Keratinocyte (primary cell): Measurements from ENCODE around the gene NIN. TPM values are rescaled to one million over a fixed set of nuclear protein-coding genes. Genes with fewer than 3 reads are reported as not detected.

Experiments used
- DNase-seq: peaks from one replicate; pipeline ENCODE4 v3.0.0-alpha.2; 2011; ENCODE audit warnings: low read depth, missing footprints, low spot score
- FAIRE-seq: peaks from 2 replicates; lab custom pipeline; 2011; peaks lifted over from hg19 to GRCh38; lab: Jason Lieb, UNC
- H2AFZ ChIP-seq: 2 replicates; pipeline ENCODE4 v1.6.0; 2012; ENCODE audit warnings: low read length, control low read depth, inconsistent platforms; ENCODE audit not compliant: control insufficient read depth
- H3K27ac ChIP-seq: 2 replicates; pipeline ENCODE4 v1.5.1; 2011; ENCODE audit warnings: low read length; ENCODE audit not compliant: control insufficient read depth, insufficient read depth
- H3K27me3 ChIP-seq: 3 replicates; pipeline ENCODE4 v1.6.0; 2011; ENCODE audit warnings: low read length; ENCODE audit not compliant: control insufficient read depth, insufficient read depth; ENCODE audit errors: extremely low read depth
- H3K36me3 ChIP-seq, 2 experiments: 2 replicates in 1 of 2; 3 replicates in 1 of 2; pipeline ENCODE4 v1.5.1; 2011; ENCODE audit warnings: low read length in 2 of 2, mild to moderate bottlenecking in 1 of 2; ENCODE audit not compliant: control insufficient read depth in 2 of 2, insufficient read depth in 2 of 2; ENCODE audit errors: extremely low read depth in 1 of 2
- H3K4me1 ChIP-seq: 3 replicates; pipeline ENCODE4 v1.5.1; 2011; ENCODE audit warnings: low read length; ENCODE audit not compliant: control insufficient read depth, insufficient read depth; ENCODE audit errors: extremely low read depth
- H3K4me2 ChIP-seq: 3 replicates; pipeline ENCODE4 v1.6.0; 2011; ENCODE audit warnings: low read depth, low read length; ENCODE audit not compliant: control insufficient read depth, insufficient read depth; ENCODE audit errors: extremely low read depth
- H3K4me3 ChIP-seq, 3 experiments: fragments of 200-600 bp in 1 of 3; sonication (generic) in 1 of 3; 2 replicates in 2 of 3; 3 replicates in 1 of 3; pipeline ENCODE4 v1.5.1; 2011 to 2016; ENCODE audit warnings: low read length in 3 of 3, mild to moderate bottlenecking in 3 of 3, control low read depth in 2 of 3, inconsistent platforms in 1 of 3, low read depth in 1 of 3, mixed read lengths in 1 of 3, mixed run types in 1 of 3, moderate library complexity in 1 of 3; ENCODE audit not compliant: control insufficient read depth in 2 of 3, insufficient read depth in 2 of 3; ENCODE audit errors: extremely low read depth in 1 of 3
- H3K79me2 ChIP-seq: 2 replicates; pipeline ENCODE4 v1.6.0; 2012; ENCODE audit warnings: low read length; ENCODE audit not compliant: control insufficient read depth, insufficient read depth
- H3K9ac ChIP-seq: 3 replicates; pipeline ENCODE4 v1.6.0; 2011; ENCODE audit warnings: low read length; ENCODE audit not compliant: control insufficient read depth, insufficient read depth; ENCODE audit errors: extremely low read depth
- H3K9me1 ChIP-seq: 3 replicates; pipeline ENCODE4 v1.6.0; 2011; ENCODE audit warnings: low read length; ENCODE audit not compliant: control insufficient read depth, insufficient read depth; ENCODE audit errors: extremely low read depth
- H3K9me3 ChIP-seq: 2 replicates; pipeline ENCODE4 v1.5.1; 2012; ENCODE audit warnings: low read depth, low read length; ENCODE audit not compliant: control insufficient read depth
- H4K20me1 ChIP-seq: 3 replicates; pipeline ENCODE4 v1.6.0; 2011; ENCODE audit warnings: low read length; ENCODE audit not compliant: control insufficient read depth, insufficient read depth; ENCODE audit errors: extremely low read depth
- EZH2 ChIP-seq: IDR thresholded peaks from one replicate; pipeline ENCODE4 v1.6.1; 2012; ENCODE audit warnings: inconsistent platforms, mild to moderate bottlenecking, low read length, moderate library complexity
- dilution Hi-C: fragments of 300-500 bp; cut with MboI; formaldehyde crosslinking; loops from one replicate; pipeline ENCODE4 v1.7.0; 2020; ENCODE audit warnings: low sequenced_read_pairs; ENCODE audit not compliant: extremely low pct_ligation_motif_present
- polyA plus RNA-seq, 5 experiments: library from polyadenylated mRNA; depleted of rRNA in 3 of 5; stranded (reverse) in 3 of 5; stranded (forward) in 1 of 5; unstranded in 1 of 5; fragments of >200 nt; gene quantifications; 1 replicate in 1 of 5; 2 replicates in 3 of 5; 3 replicates in 1 of 5; pipeline versions ENCODE4 v1.2.1 to v1.2.3, GENCODE V29; 2011 to 2012; ENCODE audit warnings: missing spikeins in 2 of 5, low read depth in 1 of 5, low replicate concordance in 1 of 5
- TF ChIP-seq, protein P1 (sequence below), 3 experiments: IDR thresholded peaks in 1 of 3; conservative IDR thresholded peaks in 1 of 3; optimal IDR thresholded peaks in 1 of 3; 2 replicates in 2 of 3; 3 replicates in 1 of 3; pipeline versions ENCODE3 to v1.5.1; 2011; ENCODE audit warnings: low read length in 3 of 3, mild to moderate bottlenecking in 3 of 3, moderate library complexity in 2 of 3, control low read depth in 1 of 3, inconsistent platforms in 1 of 3; ENCODE audit not compliant: insufficient read depth in 2 of 3; ENCODE audit errors: extremely low read depth in 1 of 3

The NIN gene
- polyA plus RNA-seq, 1 donor (not counting 4 experiments of a cell fraction or from before 2014, with no cell fraction given): 15.2 TPM

DNA sequence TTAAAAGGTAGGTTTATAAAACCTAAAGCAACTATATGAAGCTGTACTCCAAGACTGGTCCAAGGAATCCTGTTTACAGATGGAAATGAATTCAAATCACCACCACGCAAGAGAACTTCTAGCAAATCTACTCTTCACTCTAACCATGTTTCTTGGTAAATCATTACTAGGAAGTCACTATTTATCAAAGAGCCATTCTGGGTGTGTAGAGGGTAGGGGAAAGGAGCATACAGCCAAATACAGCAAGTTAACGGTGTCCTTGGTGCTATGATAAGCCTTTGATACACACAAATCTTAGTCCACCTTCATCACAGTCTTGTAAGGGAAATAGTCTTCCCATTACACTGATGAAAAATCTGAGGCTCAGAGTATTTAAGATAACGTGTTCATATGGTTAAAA is 16.8 kb downstream of the NIN start:
- no peak overlapping the region for H3K9ac ChIP-seq
- no peaks in the 10 kb centered on the region for H3K9me1 ChIP-seq
- H3K4me3 ChIP-seq: no peak overlapping the region
- no peaks in the 10 kb centered on the region for H3K4me1 ChIP-seq
- TF ChIP-seq, protein P1, sequence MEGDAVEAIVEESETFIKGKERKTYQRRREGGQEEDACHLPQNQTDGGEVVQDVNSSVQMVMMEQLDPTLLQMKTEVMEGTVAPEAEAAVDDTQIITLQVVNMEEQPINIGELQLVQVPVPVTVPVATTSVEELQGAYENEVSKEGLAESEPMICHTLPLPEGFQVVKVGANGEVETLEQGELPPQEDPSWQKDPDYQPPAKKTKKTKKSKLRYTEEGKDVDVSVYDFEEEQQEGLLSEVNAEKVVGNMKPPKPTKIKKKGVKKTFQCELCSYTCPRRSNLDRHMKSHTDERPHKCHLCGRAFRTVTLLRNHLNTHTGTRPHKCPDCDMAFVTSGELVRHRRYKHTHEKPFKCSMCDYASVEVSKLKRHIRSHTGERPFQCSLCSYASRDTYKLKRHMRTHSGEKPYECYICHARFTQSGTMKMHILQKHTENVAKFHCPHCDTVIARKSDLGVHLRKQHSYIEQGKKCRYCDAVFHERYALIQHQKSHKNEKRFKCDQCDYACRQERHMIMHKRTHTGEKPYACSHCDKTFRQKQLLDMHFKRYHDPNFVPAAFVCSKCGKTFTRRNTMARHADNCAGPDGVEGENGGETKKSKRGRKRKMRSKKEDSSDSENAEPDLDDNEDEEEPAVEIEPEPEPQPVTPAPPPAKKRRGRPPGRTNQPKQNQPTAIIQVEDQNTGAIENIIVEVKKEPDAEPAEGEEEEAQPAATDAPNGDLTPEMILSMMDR (optimal IDR thresholded peaks at IDR 0.05 in 1 of 3, IDR thresholded peaks at IDR 0.05 in 1 of 3, conservative IDR thresholded peaks at IDR 0.05 in 1 of 3; ENCODE audit: extremely low read depth in 1 of 3, insufficient read depth in 2 of 3, low read length in 3 of 3): no peak
- TF ChIP-seq EZH2: no peak
- no peak overlapping the region for H3K4me2 ChIP-seq
- peaks cover 2 to 8% of the 10 kb centered on the region in 2 experiments for H3K36me3 ChIP-seq
- H3K9me3 ChIP-seq: no peaks in the 10 kb centered on the region
- peaks cover 22% of the 10 kb centered on the region for H3K79me2 ChIP-seq
- dilution Hi-C loops: no loop called here
- H2AFZ ChIP-seq: no peak overlapping the region
- no peaks in the 10 kb centered on the region for H4K20me1 ChIP-seq
- DNase-seq (no peak), FAIRE-seq (no peak)
- no peak overlapping the region for H3K27ac ChIP-seq
- H3K27me3 ChIP-seq: no peaks in the 10 kb centered on the region

DNA sequence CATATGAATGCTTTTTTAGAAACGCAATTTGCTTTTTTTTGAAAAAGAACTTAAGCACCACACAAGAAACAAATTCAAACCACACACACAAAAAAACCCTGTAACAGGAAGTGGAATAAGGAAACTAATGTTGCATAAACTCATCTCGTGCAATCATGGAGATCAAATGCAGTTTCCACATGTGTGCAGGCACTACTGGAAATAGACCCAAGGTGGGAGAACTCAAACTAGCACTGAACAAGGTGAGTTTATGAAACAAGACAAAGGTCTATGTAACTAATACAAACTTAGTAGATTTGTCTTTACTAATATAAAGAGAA is 17.5 kb downstream of the NIN start:
- no peaks in the 10 kb centered on the region for H3K4me1 ChIP-seq
- H3K4me2 ChIP-seq: no peak overlapping the region
- no peak overlapping the region for H3K4me3 ChIP-seq
- DNase-seq (no peak), FAIRE-seq (no peak)
- dilution Hi-C loops: no loop called here
- H3K27me3 ChIP-seq: no peaks in the 10 kb centered on the region
- TF ChIP-seq EZH2: no peak
- TF ChIP-seq, protein P1 (optimal IDR thresholded peaks at IDR 0.05 in 1 of 3, IDR thresholded peaks at IDR 0.05 in 1 of 3, conservative IDR thresholded peaks at IDR 0.05 in 1 of 3; ENCODE audit: extremely low read depth in 1 of 3, insufficient read depth in 2 of 3, low read length in 3 of 3): no peak
- no peaks in the 10 kb centered on the region for H4K20me1 ChIP-seq
- no peak overlapping the region for H3K27ac ChIP-seq
- no peak overlapping the region for H3K9ac ChIP-seq
- peaks cover 2 to 8% of the 10 kb centered on the region in 2 experiments for H3K36me3 ChIP-seq
- H2AFZ ChIP-seq: no peak overlapping the region
- H3K79me2 ChIP-seq: peaks cover 21% of the 10 kb centered on the region
- no peaks in the 10 kb centered on the region for H3K9me3 ChIP-seq
- no peaks in the 10 kb centered on the region for H3K9me1 ChIP-seq
